ENCODE data around the gene IL17RB.

Gene IL17RB

DNA sequence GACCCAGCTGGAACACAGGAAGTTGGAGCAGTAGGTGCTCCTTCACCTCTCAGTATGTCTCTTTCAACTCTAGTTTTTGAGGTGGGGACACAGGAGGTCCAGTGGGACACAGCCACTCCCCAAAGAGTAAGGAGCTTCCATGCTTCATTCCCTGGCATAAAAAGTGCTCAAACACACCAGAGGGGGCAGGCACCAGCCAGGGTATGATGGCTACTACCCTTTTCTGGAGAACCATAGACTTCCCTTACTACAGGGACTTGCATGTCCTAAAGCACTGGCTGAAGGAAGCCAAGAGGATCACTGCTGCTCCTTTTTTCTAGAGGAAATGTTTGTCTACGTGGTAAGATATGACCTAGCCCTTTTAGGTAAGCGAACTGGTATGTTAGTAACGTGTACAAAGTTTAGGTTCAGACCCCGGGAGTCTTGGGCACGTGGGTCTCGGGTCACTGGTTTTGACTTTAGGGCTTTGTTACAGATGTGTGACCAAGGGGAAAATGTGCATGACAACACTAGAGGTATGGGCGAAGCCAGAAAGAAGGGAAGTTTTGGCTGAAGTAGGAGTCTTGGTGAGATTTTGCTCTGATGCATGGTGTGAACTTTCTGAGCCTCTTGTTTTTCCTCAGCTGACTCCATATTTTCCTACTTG, 11.9 kb downstream of the IL17RB start:
- TF ChIP-seq, protein P1, sequence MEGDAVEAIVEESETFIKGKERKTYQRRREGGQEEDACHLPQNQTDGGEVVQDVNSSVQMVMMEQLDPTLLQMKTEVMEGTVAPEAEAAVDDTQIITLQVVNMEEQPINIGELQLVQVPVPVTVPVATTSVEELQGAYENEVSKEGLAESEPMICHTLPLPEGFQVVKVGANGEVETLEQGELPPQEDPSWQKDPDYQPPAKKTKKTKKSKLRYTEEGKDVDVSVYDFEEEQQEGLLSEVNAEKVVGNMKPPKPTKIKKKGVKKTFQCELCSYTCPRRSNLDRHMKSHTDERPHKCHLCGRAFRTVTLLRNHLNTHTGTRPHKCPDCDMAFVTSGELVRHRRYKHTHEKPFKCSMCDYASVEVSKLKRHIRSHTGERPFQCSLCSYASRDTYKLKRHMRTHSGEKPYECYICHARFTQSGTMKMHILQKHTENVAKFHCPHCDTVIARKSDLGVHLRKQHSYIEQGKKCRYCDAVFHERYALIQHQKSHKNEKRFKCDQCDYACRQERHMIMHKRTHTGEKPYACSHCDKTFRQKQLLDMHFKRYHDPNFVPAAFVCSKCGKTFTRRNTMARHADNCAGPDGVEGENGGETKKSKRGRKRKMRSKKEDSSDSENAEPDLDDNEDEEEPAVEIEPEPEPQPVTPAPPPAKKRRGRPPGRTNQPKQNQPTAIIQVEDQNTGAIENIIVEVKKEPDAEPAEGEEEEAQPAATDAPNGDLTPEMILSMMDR (IDR thresholded peaks at IDR 0.05): no peak

DNA sequence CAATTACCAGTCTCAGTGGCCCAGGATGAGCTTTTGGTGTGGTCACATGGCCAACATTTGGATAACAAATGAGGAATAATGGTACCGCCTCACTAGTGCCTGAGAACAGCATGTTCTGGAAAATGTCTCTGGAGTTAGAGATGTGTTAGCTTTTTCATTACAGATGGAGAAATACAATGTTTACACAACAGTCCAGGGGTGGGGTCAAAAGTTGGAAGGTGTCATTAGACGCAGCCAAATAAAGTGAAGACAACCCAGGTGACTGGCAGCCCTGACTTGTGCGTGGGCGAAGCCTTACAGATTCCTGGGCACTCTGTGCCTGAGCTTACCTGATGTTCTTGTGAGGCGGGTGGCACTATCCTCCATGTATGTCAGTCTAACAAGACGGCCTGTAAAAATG, 12.8 kb downstream of the IL17RB start:
- TF ChIP-seq, protein P1 (IDR thresholded peaks at IDR 0.05): no peak

DNA sequence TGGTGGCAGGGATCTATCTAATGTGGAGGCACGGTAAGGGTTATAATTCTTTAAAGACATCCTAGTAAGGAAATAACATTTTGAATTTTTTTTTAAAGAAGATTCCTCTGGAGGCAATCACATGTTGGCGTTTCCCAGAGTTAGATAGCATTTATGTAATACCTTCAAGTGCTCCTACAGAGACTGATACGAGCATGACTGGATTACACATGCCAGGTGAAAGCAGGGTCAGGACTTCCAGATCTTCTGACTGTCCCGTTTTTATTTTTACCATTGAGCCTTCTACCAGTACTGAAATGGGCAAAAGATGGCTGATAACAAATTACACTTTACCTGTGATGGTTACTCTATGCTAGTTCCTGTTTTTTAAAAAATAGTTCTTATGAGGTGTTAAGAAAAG, 13.8 kb downstream of the IL17RB start:
- TF ChIP-seq, protein P1 (IDR thresholded peaks at IDR 0.05): no peak

DNA sequence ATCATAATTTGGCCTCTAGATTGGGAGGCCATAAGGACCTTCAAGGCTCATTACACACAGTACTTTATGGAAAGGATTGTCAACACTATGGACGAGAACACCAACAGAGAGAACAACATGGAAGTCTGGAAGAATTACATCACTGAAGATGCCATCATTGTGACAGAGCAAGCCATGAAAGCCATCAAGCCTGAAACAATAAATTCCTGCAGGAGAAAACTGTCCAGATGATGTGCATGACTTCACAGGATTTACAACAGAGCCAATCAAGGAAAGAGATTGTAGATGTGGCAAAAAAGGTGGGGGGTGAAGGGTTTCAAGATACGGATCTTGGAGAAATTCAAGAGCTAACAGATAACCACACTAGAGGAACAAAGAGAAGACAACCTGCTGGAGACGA, 15.9 kb downstream of the IL17RB start:
- TF ChIP-seq, protein P1 (IDR thresholded peaks at IDR 0.05): no peak

DNA sequence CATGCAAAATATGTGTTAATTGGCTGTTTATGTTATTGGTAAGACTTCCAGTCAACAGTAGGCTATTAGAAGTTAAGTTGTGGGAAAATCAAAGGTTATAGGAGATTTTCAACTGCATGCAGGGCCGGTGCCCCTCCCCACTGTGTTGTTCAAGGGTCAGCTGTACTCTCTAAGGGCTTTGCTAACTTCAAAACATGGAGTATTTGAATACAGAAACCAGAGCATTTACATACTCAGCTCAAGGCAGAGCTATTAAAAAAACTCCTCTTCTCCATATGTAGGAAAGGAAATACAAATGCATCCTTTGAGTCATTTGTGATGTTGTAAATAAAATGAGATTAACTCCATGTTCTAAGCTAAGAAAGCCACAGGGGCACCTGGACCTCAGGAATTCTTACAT, 16.8 kb downstream of the IL17RB start:
- TF ChIP-seq, protein P1 (IDR thresholded peaks at IDR 0.05): no peak

DNA sequence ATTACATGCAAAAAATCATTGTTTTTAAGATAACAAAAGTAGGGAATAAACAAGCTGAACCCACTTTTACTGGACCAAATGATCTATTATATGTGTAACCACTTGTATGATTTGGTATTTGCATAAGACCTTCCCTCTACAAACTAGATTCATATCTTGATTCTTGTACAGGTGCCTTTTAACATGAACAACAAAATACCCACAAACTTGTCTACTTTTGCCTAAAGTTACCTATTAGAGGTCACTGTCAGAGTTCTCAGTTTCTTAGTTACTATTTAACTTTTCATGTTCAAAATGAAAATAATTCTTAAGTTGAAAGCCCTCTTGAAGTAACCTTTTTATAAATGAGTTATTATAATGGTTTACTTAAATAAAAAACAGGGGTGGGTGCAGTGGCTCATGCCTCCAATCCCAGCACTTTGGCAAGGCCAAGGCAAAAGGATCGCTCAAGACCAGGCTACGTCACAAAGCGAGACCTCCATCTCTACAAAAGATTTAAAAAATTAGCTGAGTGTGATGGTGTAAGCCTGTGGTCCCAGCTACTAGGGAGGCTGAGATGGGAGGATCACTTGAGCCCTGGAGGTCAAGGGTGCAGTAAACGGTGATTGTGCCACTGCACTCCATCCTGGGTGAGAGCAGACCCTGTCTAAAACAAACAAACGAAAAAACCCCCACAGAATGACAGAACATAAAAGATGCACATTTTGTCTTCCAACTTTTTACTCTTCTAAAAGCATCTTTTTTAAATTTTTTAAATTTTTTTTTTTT, 19.5 kb downstream of the IL17RB start:
- TF ChIP-seq, protein P1 (IDR thresholded peaks at IDR 0.05): no peak

DNA sequence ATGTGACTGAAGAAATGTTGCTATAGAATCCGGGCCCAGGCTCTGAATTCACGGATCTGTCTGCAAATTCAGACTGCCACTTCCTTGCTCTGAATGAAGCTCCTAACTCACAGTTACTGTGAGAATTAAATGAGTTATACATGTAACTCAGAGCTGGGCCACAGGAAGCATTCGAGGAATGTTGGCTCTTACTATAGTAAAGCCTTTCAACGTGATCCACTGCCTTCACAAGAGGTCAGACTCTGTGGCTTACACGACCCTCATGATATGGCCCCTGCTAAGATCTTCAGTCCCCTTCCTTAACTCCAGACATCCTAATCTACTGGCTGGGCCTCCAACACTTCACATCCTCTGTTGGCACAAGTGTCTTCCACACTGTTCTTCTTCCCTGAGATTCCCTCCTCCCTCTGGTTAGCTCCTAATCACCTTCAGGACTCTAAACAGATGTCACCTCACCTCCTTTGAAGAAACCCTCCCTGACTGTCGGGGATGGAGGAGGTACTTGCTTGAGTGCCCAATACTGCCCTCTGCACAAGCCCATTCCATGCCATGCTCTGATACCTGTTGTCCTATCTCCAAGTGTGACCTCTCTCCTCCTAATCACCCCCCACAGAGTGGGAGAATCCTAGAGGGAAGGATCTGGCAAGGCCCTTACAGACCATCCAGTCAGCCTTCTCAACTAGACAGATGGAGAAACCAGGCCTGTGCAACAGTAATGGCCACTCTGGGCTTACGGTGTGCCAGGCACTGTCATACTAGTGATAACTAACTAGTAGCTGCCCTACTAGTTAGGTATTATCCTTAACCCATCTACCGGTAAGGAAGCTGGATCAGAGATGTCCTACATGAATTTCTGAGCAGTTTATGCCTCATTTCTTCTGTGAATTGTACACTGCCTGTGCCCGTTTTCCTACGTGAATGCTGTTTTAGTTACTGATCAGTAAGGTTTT, 34.3 kb downstream of the IL17RB start:
- TF ChIP-seq, protein P1 (IDR thresholded peaks at IDR 0.05): no peak
